HL-60 (cell line): ENCODE data around the gene ZNF358.
A peak's percentile ranks its signal among the peaks of the same experiment; 100 is the strongest.

ENCODE experiments used
- DNase-seq, 2 experiments: peaks; one replicate each; pipeline ENCODE4 v3.0.0-alpha.2; 2010 to 2020; ENCODE audit warnings: low read depth in 1 of 2, low spot score in 1 of 2
- H3K27ac ChIP-seq: fragments of 250-450 bp; sonication (Bioruptor Pico); replicated peaks from 2 replicates; pipeline ENCODE4 v1.5.1; 2020; ENCODE audit warnings: mild to moderate bottlenecking, moderate library complexity
- H3K27me3 ChIP-seq: fragments of 250-450 bp; sonication (Bioruptor Pico); 2 replicates; pipeline ENCODE4 v1.5.1; 2021; ENCODE audit warnings: mild to moderate bottlenecking, moderate library complexity; ENCODE audit not compliant: insufficient read depth, poor library complexity, severe bottlenecking
- H3K4me3 ChIP-seq: replicated peaks from 2 replicates; pipeline ENCODE4 v1.5.1; 2011; ENCODE audit warnings: mild to moderate bottlenecking, control low read depth, low read length; ENCODE audit not compliant: insufficient read depth
- CTCF ChIP-seq: IDR thresholded peaks from one replicate; pipeline ENCODE4 v1.5.1; 2011; ENCODE audit warnings: low read length, control low read depth, inconsistent platforms; ENCODE audit not compliant: insufficient read depth
- GABPA ChIP-seq: IDR thresholded peaks from 2 replicates; pipeline ENCODE4 v1.6.1; 2012; ENCODE audit warnings: low read depth
- POLR2AphosphoS5 ChIP-seq: IDR thresholded peaks from 2 replicates; pipeline ENCODE4 v1.6.1; 2012; ENCODE audit warnings: low read depth
- REST ChIP-seq: IDR thresholded peaks from 2 replicates; pipeline ENCODE4 v1.6.1; 2012; ENCODE audit warnings: low read depth; ENCODE audit not compliant: insufficient replicate concordance
- SPI1 ChIP-seq: IDR thresholded peaks from 2 replicates; pipeline ENCODE4 v1.6.1; 2012; ENCODE audit warnings: low read depth, mild to moderate bottlenecking, borderline replicate concordance

ZNF358 gene

GRCh38 chr19:7506385-7507328 lies 9.2 kb upstream of the ZNF358 start:
- DNase-seq, result peak; percentile 58 to 68
- no peak for TF ChIP-seq GABPA
- TF ChIP-seq REST, result no peak
- TF ChIP-seq SPI1, result no peak
- no peak for TF ChIP-seq CTCF
- no peak for TF ChIP-seq POLR2AphosphoS5
- no peaks in the 10 kb centered on the region for H3K27me3 ChIP-seq
- H3K27ac ChIP-seq, result no peak overlapping the region
- H3K4me3 ChIP-seq, result no peak overlapping the region

GRCh38 chr19:7507884-7508283 lies 8.0 kb upstream of the ZNF358 start:
- Histone ChIP-seq H3K27me3 (no peaks in the 10 kb centered on the region), H3K27ac (no peak overlapping the region), H3K4me3 (no peak overlapping the region)
- TF ChIP-seq CTCF, result no peak
- TF ChIP-seq POLR2AphosphoS5, result no peak
- no peak for TF ChIP-seq REST
- no peak for TF ChIP-seq GABPA
- TF ChIP-seq SPI1, result no peak
- DNase-seq, result peak in 1 of 2 experiments; percentile 12

- TF ChIP-seq REST (peak; percentile 96), CTCF (no peak)
- H3K27me3 ChIP-seq, result peaks cover under 1% of the 10 kb centered on the region
- no peak for DNase-seq
- no peak overlapping the region for H3K27ac ChIP-seq
- H3K4me3 ChIP-seq, result no peak overlapping the region
These were observed 6.3 kb upstream of the ZNF358 start for GRCh38 chr19:7509625-7510024.
